D721Med (cell line): ENCODE data around the gene ZNF354C.

Experiments used
- DNase-seq: peaks from one replicate; pipeline ENCODE4 v3.0.0; 2011; ENCODE audit warnings: low spot score; ENCODE audit not compliant: insufficient read length
- FAIRE-seq: peaks from 2 replicates; lab custom pipeline; 2011; peaks lifted over from hg19 to GRCh38; lab: Jason Lieb, UNC
- CTCF ChIP-seq: IDR thresholded peaks from 2 replicates; pipeline ENCODE4 v1.5.1; 2012; ENCODE audit warnings: mild to moderate bottlenecking, control low read depth; ENCODE audit not compliant: insufficient read depth; ENCODE audit errors: missing control alignments

Gene ZNF354C

GRCh38 chr5:179113945-179114641 lies 53.9 kb downstream of the ZNF354C start:
- DNase-seq (no peak), FAIRE-seq (no peak)
- no peak for TF ChIP-seq CTCF

GRCh38 chr5:179114756-179115155 lies 54.6 kb downstream of the ZNF354C start:
- no peak for DNase-seq
- FAIRE-seq, result no peak
- no peak for TF ChIP-seq CTCF

- DNase-seq, result no peak
- FAIRE-seq, result no peak
- no peak for TF ChIP-seq CTCF
These were observed 55.1 kb downstream of the ZNF354C start for GRCh38 chr5:179115307-179115706.

GRCh38 chr5:179115845-179116524 lies 55.8 kb downstream of the ZNF354C start:
- no peak for TF ChIP-seq CTCF
- DNase-seq, result no peak
- no peak for FAIRE-seq

- no peak for TF ChIP-seq CTCF
- DNase-seq, result no peak
- no peak for FAIRE-seq
These were observed 58.2 kb downstream of the ZNF354C start for GRCh38 chr5:179118338-179118737.

GRCh38 chr5:179118756-179119414 lies 58.7 kb downstream of the ZNF354C start:
- FAIRE-seq, result no peak
- TF ChIP-seq CTCF, result no peak
- DNase-seq, result no peak
